GM12873 (cell line): ENCODE measurements around the gene MRTFB.

ENCODE experiments used
- TF ChIP-seq, protein P1 (sequence below): IDR thresholded peaks from 2 replicates; pipeline ENCODE4 v1.5.1; 2012; ENCODE audit warnings: low read depth, mild to moderate bottlenecking, moderate library complexity, low read length, control low read depth; ENCODE audit not compliant: insufficient read depth; ENCODE audit errors: missing control alignments

The MRTFB gene

DNA sequence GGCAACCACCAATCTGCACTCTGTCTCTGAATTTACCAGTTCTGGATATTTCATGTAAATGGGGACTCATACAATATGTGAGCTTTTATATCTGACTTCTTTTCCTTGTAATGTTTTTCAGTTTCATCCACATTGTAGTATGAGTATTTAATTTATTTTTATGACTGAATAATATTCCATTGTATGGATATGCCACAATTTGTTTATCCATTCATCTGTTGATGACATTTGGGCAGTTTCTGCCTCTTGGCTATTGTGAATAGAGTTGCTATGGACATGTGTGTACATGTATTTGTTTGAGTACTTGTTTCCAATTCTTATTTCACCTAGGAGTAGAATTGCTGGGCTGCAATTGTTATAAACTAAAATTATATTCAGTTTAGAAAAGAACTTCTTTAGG lies 126.9 kb downstream of the MRTFB start:
- TF ChIP-seq, protein P1, sequence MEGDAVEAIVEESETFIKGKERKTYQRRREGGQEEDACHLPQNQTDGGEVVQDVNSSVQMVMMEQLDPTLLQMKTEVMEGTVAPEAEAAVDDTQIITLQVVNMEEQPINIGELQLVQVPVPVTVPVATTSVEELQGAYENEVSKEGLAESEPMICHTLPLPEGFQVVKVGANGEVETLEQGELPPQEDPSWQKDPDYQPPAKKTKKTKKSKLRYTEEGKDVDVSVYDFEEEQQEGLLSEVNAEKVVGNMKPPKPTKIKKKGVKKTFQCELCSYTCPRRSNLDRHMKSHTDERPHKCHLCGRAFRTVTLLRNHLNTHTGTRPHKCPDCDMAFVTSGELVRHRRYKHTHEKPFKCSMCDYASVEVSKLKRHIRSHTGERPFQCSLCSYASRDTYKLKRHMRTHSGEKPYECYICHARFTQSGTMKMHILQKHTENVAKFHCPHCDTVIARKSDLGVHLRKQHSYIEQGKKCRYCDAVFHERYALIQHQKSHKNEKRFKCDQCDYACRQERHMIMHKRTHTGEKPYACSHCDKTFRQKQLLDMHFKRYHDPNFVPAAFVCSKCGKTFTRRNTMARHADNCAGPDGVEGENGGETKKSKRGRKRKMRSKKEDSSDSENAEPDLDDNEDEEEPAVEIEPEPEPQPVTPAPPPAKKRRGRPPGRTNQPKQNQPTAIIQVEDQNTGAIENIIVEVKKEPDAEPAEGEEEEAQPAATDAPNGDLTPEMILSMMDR: no peak

GRCh38 chr16:14198572-14198971 lies 127.5 kb downstream of the MRTFB start:
- TF ChIP-seq, protein P1: no peak

DNA sequence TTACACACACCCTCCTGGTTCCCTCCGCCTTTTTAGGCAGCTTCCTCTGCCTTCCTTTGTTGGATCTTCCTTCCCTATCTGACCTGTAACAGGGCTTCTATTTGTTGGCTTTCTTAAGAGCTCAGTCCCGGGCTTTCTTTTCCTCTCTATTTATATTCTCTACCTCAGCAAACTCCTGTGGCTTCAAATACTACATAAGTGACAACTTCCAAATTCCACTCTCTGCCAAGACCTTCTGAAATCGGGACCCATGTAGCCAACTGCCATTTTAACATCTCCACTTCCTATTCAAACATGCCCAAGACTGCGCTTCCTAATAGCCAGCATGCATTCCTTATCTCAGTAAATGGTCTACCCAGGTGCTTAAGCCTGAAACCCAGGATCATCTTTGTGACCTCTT lies 128.1 kb downstream of the MRTFB start:
- TF ChIP-seq, protein P1: no peak

GRCh38 chr16:14199624-14200023 lies 128.5 kb downstream of the MRTFB start:
- TF ChIP-seq, protein P1: no peak

- TF ChIP-seq, protein P1: no peak
Measured at GRCh38 chr16:14202095-14202494, 131.0 kb downstream of the MRTFB start.

- TF ChIP-seq, protein P1: peak; percentile 49
Measured at GRCh38 chr16:14202697-14203096, 131.6 kb downstream of the MRTFB start.

DNA sequence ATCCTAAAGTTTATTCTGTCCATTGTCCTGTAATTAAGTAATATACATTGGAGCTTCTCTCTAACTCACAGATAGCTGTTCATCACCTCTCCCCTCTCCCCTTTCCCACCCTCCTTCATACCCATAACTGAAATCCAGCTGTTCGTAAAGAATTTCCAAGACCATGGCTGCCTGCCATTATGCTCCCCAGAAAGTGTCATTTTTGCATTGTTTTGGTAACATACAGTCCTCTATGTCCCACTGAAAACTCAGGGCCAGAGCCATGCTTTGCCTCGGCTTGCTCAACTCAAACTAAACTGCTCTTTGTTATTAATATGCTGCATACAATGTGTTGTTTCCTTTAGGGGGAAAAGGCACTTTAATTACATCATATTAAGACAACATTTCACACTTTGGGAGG lies 132.0 kb downstream of the MRTFB start:
- TF ChIP-seq, protein P1: no peak
